Ectodermal cell (in vitro differentiated cells): ENCODE results near the gene DTYMK.

ENCODE experiments used
- H3K27ac ChIP-seq: 2 replicates; pipeline ENCODE4 v1.7.0; 2013; ENCODE audit warnings: mild to moderate bottlenecking, low read depth, low read length; ENCODE audit not compliant: insufficient read depth, poor library complexity, severe bottlenecking
- H3K27me3 ChIP-seq: 2 replicates; pipeline ENCODE4 v1.7.0; 2013; ENCODE audit warnings: mild to moderate bottlenecking, low read length; ENCODE audit not compliant: insufficient read depth, control insufficient read depth, poor library complexity, severe bottlenecking
- H3K36me3 ChIP-seq: one replicate; pipeline ENCODE4 v1.7.0; 2013; ENCODE audit warnings: low read length; ENCODE audit not compliant: control insufficient read depth, insufficient read depth
- H3K4me1 ChIP-seq: one replicate; pipeline ENCODE4 v1.7.0; 2013; ENCODE audit warnings: low read length; ENCODE audit not compliant: control insufficient read depth, insufficient read depth
- H3K4me3 ChIP-seq: 2 replicates; pipeline ENCODE4 v1.7.0; 2013; ENCODE audit warnings: low read depth, low read length, control low read depth; ENCODE audit not compliant: insufficient read depth
- H3K9me3 ChIP-seq: 2 replicates; pipeline ENCODE4 v1.7.0; 2013; ENCODE audit warnings: mild to moderate bottlenecking, low read length, moderate library complexity; ENCODE audit not compliant: control insufficient read depth
- whole genome bisulfite sequencing, 2 experiments: methylation state at CpG; one replicate each; pipeline ENCODE4 v1.1.7; 2013; ENCODE audit warnings: missing lambda C conversion rate in 2 of 2; 5-methylcytosine and 5-hydroxymethylcytosine counted together

Gene DTYMK

DNA sequence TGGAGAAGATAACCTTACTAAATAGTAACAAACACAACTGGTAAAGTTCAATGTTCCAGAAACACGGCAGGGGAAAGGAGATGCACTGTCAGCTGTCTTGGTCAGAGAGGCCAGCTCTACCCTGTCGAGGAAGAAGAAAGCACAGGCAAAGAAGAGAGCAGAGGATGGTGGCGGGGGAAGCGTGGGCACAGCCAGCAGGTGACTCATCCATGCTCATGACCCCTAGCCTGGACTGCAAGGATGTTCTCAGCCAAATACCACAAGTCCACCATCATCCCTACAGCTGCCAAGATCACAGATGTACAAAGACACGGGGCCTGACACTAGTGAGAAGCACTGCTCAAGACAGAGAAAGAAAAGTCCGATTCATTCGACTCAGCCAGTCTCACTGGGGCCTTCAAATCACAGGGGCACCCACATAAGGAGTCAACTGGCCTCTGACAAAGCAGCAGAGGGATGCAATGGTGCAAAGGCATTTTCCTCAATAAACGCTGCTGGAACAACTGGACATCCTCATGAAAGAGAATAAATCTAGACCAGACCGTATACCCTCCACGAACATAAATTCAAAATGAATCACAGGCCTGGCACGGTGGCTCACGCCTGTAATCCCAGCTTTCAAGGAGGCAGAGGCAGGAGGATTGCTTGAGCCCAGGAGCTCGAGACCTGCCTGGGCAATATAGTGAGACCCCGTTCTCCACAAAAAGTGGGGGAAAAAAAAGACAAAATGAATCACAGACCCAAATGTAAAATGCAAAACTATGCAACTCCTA is 5.6 kb downstream of the DTYMK start:
- 94 to 95% methylated on average over 14 of the region's 14 CpGs for WGBS, 2 experiments
- peaks cover 39% of the 10 kb centered on the region for H3K36me3 ChIP-seq
- no peaks in the 10 kb centered on the region for H3K4me1 ChIP-seq
- H3K9me3 ChIP-seq = no peaks in the 10 kb centered on the region
- H3K27ac ChIP-seq = no peak overlapping the region
- H3K27me3 ChIP-seq = no peaks in the 10 kb centered on the region
- no peak overlapping the region for H3K4me3 ChIP-seq

- H3K27me3 ChIP-seq = no peaks in the 10 kb centered on the region
- H3K4me3 ChIP-seq = no peak overlapping the region
- no peak overlapping the region for H3K27ac ChIP-seq
- 94 to 95% methylated on average over 12 of the region's 12 CpGs for WGBS, 2 experiments
- H3K4me1 ChIP-seq = no peaks in the 10 kb centered on the region
- no peaks in the 10 kb centered on the region for H3K9me3 ChIP-seq
- H3K36me3 ChIP-seq = peaks cover 39% of the 10 kb centered on the region
Measured at GRCh38 chr2:241680044-241680443, 6.6 kb downstream of the DTYMK start.

DNA sequence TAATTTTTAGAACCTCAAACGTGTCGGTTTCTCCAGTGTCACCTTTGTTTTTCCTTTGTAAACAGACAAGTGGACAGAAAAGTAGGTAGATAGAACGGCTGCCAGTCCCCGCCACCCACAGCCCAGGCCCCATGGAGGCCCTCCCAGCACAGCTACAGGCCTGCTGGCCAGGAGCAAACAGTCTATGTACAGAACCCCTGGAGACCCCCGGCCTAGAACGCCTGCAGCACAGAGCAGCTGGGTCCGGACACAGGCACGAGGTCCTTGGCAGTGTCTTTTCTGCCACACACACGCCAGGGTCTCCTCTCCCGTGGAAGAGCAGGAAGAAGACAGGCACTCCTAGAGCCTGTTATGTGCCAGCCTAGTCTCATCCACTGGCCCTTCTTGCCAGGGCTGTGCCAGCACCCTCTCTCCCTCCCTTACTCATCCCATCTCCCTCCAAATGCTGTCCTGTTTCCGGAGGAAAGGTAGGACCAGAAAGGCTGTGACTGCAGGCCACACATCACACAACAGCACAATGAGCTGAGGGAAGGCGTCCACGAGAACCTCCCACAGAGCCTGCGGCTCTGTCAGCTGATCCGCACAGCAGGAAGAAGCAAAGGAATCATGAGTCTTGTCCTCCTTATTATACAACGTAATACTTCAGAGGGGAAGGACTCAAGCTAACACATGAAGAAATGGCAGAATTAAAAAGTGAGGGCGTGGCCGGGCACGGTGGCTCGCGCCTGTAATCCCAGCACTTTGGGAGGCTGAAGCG is 7.7 kb downstream of the DTYMK start:
- Histone ChIP-seq H3K9me3 (no peaks in the 10 kb centered on the region), H3K27me3 (no peaks in the 10 kb centered on the region), H3K4me1 (no peaks in the 10 kb centered on the region), H3K27ac (no peak overlapping the region), H3K36me3 (peaks cover 34% of the 10 kb centered on the region), H3K4me3 (no peak overlapping the region)
- WGBS, 2 experiments = 90% methylated on average over 22 of the region's 22 CpGs

GRCh38 chr2:241678307-241678706 is 8.3 kb downstream of the DTYMK start:
- Histone ChIP-seq H3K4me3 (no peak overlapping the region), H3K4me1 (no peaks in the 10 kb centered on the region), H3K9me3 (no peaks in the 10 kb centered on the region), H3K27ac (no peak overlapping the region), H3K36me3 (peaks cover 29% of the 10 kb centered on the region), H3K27me3 (no peaks in the 10 kb centered on the region)
- 96% methylated on average over 18 of the region's 18 CpGs for WGBS, 2 experiments

- WGBS, 2 experiments = 93% methylated on average over 24 of the region's 24 CpGs
- no peaks in the 10 kb centered on the region for H3K4me1 ChIP-seq
- H3K27me3 ChIP-seq = no peaks in the 10 kb centered on the region
- H3K36me3 ChIP-seq = peaks cover 29% of the 10 kb centered on the region
- no peaks in the 10 kb centered on the region for H3K9me3 ChIP-seq
- H3K4me3 ChIP-seq = no peak overlapping the region
- H3K27ac ChIP-seq = no peak overlapping the region
Measured at GRCh38 chr2:241677392-241677791, 9.2 kb downstream of the DTYMK start.

GRCh38 chr2:241676665-241677064 is 9.9 kb downstream of the DTYMK start:
- no peak overlapping the region for H3K4me3 ChIP-seq
- H3K36me3 ChIP-seq = peaks cover 29% of the 10 kb centered on the region
- WGBS, 2 experiments = 94% methylated on average over 17 of the region's 17 CpGs
- no peaks in the 10 kb centered on the region for H3K4me1 ChIP-seq
- H3K9me3 ChIP-seq = no peaks in the 10 kb centered on the region
- H3K27me3 ChIP-seq = no peaks in the 10 kb centered on the region
- H3K27ac ChIP-seq = no peak overlapping the region

DNA sequence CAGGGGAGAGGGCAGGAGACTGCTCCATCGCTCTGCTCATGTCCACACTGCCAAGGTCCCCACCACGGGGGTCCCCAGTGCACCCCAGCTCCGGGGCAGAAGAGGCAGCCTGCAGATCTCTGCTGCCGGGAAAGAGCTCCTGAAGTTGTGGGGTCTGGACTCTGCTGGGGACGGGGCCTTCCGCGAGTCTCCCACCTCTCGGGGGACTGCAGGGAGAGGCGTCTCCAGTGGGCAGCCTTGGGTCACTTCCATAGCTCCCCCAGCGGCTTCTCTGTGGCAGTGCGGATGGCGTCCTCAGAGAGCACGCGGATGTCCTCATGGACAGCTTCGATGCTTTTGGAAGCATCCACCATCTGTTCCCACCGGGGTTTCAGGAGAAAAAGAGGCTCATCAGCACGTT is 10.7 kb downstream of the DTYMK start:
- H3K9me3 ChIP-seq = no peaks in the 10 kb centered on the region
- peaks cover 36% of the 10 kb centered on the region for H3K36me3 ChIP-seq
- H3K4me1 ChIP-seq = no peaks in the 10 kb centered on the region
- H3K27me3 ChIP-seq = no peaks in the 10 kb centered on the region
- WGBS, 2 experiments = 89 to 90% methylated on average over 17 of the region's 17 CpGs
- H3K27ac ChIP-seq = no peak overlapping the region
- no peak overlapping the region for H3K4me3 ChIP-seq

- H3K27me3 ChIP-seq = no peaks in the 10 kb centered on the region
- no peaks in the 10 kb centered on the region for H3K9me3 ChIP-seq
- peaks cover 28% of the 10 kb centered on the region for H3K36me3 ChIP-seq
- H3K4me1 ChIP-seq = no peaks in the 10 kb centered on the region
- 92 to 94% methylated on average over 21 of the region's 21 CpGs for WGBS, 2 experiments
- no peak overlapping the region for H3K4me3 ChIP-seq
- no peak overlapping the region for H3K27ac ChIP-seq
Measured at GRCh38 chr2:241673797-241674725, 12.6 kb downstream of the DTYMK start.

GRCh38 chr2:241673189-241673663 is 13.4 kb downstream of the DTYMK start:
- 94 to 95% methylated on average over 18 of the region's 18 CpGs for WGBS, 2 experiments
- Histone ChIP-seq H3K4me1 (no peaks in the 10 kb centered on the region), H3K27me3 (no peaks in the 10 kb centered on the region), H3K27ac (no peak overlapping the region), H3K36me3 (peaks cover 25% of the 10 kb centered on the region), H3K4me3 (no peak overlapping the region), H3K9me3 (no peaks in the 10 kb centered on the region)
